ENCODE data around the gene DOCK11. TPM values are rescaled to one million over a fixed set of nuclear protein-coding genes. Genes with fewer than 3 reads are reported as not detected.

The DOCK11 gene
- total and polyA plus RNA-seq, 2 of the 4 experiments (the other 2 are of a cell fraction): 3.9 to 13.1 TPM

- Histone ChIP-seq H3K4me2 (ENCODE audit: low read depth, low read length) (no peak overlapping the region), H2AFZ (replicated peaks; ENCODE audit: low read length, poor library complexity) (no peak overlapping the region), H3K4ac (ENCODE audit: low read depth, low read length) (no peak overlapping the region), H3K4me3 (ENCODE audit: insufficient read depth, low read depth, low read length) (no peak overlapping the region), H4K8ac (ENCODE audit: low read depth in 2 of 2, low read length in 2 of 2) (no peak overlapping the region), H4K91ac (ENCODE audit: insufficient read depth, low read depth, low read length) (no peak overlapping the region), H3K9me1 (ENCODE audit: insufficient read depth, low read length) (no peaks in the 10 kb centered on the region; the same call in 1 of the 2 replicates), H2BK15ac (ENCODE audit: low read depth, low read length) (no peak overlapping the region), H3K36me3 (ENCODE audit: control insufficient read depth, insufficient read depth, low read length) (no peaks in the 10 kb centered on the region), H3K18ac (ENCODE audit: low read depth, low read length) (no peak overlapping the region), H2AK5ac (ENCODE audit: low read depth, low read length) (no peak overlapping the region), H3K56ac (ENCODE audit: extremely low read depth, insufficient read depth, low read length) (no peak overlapping the region), H3K9ac (ENCODE audit: low read depth, low read length) (no peak overlapping the region), H3K4me1 (ENCODE audit: control insufficient read depth, insufficient read depth, low read length) (no peaks in the 10 kb centered on the region), H2BK5ac (ENCODE audit: low read depth, low read length, poor library complexity, severe bottlenecking) (no peak overlapping the region), H3K23ac (ENCODE audit: low read depth, low read length) (no peak overlapping the region), H4K20me1 (ENCODE audit: insufficient read depth, low read length) (no peaks in the 10 kb centered on the region; the same call in 1 of the 2 replicates), H2BK20ac (ENCODE audit: low read depth, low read length) (no peak overlapping the region), H3K79me1 (ENCODE audit: low read depth in 1 of 2, low read length in 2 of 2) (0 out of 4 replicates have a peak, but pooled peaks cover 0 to 10% of the 10 kb centered on the region in 2 experiments), H2AK9ac (replicated peaks; ENCODE audit: low read depth, low read length, poor library complexity) (no peak overlapping the region), H4K5ac (ENCODE audit: low read depth, low read length) (no peak overlapping the region), H3K27ac (ENCODE audit: insufficient read depth, low read length) (no peak overlapping the region), H3K14ac (replicated peaks; ENCODE audit: low read depth, low read length) (no peak overlapping the region), H3K9me3 (ENCODE audit: control insufficient read depth, insufficient read depth, low read length) (peaks cover 5% of the 10 kb centered on the region; the same call in 1 of the 2 replicates), H2BK120ac (ENCODE audit: low read depth, low read length) (no peak overlapping the region), H3K27me3 (ENCODE audit: control insufficient read depth, insufficient read depth, low read length) (no peaks in the 10 kb centered on the region)
- no peak for DNase-seq
- TF ChIP-seq MAFK (IDR thresholded peaks at IDR 0.05; ENCODE audit: low read depth, low read length) (no peak), POLR2A (IDR thresholded peaks at IDR 0.05; ENCODE audit: low read depth, low read length) (no peak), NFE2L2 (IDR thresholded peaks at IDR 0.05; ENCODE audit: low read depth, low read length) (no peak), RAD21 (IDR thresholded peaks at IDR 0.05; ENCODE audit: low read length) (no peak), ELK1 (IDR thresholded peaks at IDR 0.05; ENCODE audit: borderline replicate concordance, low read depth, low read length) (no peak), SMC3 (IDR thresholded peaks at IDR 0.05; ENCODE audit: low read depth, low read length) (no peak)
- TF ChIP-seq, protein P1, sequence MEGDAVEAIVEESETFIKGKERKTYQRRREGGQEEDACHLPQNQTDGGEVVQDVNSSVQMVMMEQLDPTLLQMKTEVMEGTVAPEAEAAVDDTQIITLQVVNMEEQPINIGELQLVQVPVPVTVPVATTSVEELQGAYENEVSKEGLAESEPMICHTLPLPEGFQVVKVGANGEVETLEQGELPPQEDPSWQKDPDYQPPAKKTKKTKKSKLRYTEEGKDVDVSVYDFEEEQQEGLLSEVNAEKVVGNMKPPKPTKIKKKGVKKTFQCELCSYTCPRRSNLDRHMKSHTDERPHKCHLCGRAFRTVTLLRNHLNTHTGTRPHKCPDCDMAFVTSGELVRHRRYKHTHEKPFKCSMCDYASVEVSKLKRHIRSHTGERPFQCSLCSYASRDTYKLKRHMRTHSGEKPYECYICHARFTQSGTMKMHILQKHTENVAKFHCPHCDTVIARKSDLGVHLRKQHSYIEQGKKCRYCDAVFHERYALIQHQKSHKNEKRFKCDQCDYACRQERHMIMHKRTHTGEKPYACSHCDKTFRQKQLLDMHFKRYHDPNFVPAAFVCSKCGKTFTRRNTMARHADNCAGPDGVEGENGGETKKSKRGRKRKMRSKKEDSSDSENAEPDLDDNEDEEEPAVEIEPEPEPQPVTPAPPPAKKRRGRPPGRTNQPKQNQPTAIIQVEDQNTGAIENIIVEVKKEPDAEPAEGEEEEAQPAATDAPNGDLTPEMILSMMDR (conservative IDR thresholded peaks at IDR 0.05; ENCODE audit: low read depth, low read length): no peak
- TF ChIP-seq, protein P2, sequence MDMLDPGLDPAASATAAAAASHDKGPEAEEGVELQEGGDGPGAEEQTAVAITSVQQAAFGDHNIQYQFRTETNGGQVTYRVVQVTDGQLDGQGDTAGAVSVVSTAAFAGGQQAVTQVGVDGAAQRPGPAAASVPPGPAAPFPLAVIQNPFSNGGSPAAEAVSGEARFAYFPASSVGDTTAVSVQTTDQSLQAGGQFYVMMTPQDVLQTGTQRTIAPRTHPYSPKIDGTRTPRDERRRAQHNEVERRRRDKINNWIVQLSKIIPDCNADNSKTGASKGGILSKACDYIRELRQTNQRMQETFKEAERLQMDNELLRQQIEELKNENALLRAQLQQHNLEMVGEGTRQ (IDR thresholded peaks at IDR 0.05; ENCODE audit: low read depth, low read length): no peak
- dilution Hi-C loops (cut with HindIII; ENCODE audit: low sequenced_read_pairs, unreplicated experiment) (no loop called here), in situ Hi-C loops (cut with MboI; ENCODE audit: low sequenced_read_pairs) (no loop called here), intact Hi-C loops (cut with micrococcal nuclease) (no loop called here)
- no peak for ATAC-seq (ENCODE audit: low read depth)
- 80% methylated on average over 1 of the region's 5 CpGs; no CpG with 5 or more reads in 1 of the 2 experiments for WGBS, 2 experiments (ENCODE audit: extremely low coverage in 2 of 2, insufficient read length in 1 of 2)
- BruUV-seq (replicated peaks): no TSS peak
- POLR2A ChIA-PET (ENCODE audit: unreplicated experiment): no interaction called here
- CTCF ChIA-PET: no interaction called here
Observed at GRCh38 chrX:118510111-118510510, 14.5 kb downstream of the DOCK11 start.
